GM13977 (cell line): Measurements from ENCODE around the gene CEBPB.

Source experiments
- DNase-seq: peaks from one replicate; pipeline ENCODE4 v3.0.0; 2012; ENCODE audit warnings: low spot score
- CTCF ChIP-seq: IDR thresholded peaks from 2 replicates; pipeline ENCODE4 v1.5.1; 2012; ENCODE audit warnings: mild to moderate bottlenecking, control low read depth; ENCODE audit not compliant: insufficient read depth; ENCODE audit errors: extremely low read depth, missing control alignments
- in situ Hi-C: fragments of 300-500 bp; cut with MboI; formaldehyde crosslinking; loops from one replicate; pipeline ENCODE4 v1.12.0; 2022; ENCODE audit warnings: low sequenced_read_pairs, low pct_unique_long_range_greater_than_20kb, mixed read lengths, inconsistent platforms; ENCODE audit not compliant: unreplicated experiment

The CEBPB gene

DNA sequence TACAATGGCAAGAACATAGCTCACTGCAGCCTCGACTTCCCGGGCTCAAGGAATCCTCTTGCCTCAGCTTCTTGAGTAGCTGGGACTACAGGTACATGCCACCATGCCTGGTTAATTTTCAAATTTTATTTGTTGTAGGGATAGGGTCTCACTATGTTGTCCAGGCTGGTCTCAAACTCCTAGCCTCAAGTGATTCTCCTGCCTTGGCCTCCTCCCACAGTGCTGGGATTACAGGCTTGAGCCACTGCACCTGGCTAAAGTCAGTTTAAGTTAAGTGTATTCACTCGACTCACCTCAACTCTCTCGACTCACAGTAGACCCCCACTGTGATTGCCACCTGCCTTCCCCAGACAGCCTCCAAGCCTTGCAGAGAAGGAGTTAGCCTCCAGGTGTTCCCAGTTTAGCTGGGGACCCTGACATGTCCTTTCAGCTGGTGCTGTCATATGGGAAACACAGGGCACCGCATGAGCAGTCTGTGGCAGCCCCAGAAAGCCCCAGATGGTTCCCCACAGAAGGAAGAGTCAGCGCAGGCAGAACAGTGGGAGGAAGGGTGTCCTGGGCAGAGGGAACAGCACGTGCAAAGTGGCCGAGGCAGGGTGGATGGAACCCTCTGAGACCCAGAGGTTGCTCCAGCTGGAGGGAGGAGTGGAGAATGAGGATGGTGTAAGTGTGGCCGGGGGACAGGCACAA lies 40.4 kb downstream of the CEBPB start:
- TF ChIP-seq CTCF: no peak
- no peak for DNase-seq
- in situ Hi-C loops: no loop called here

- in situ Hi-C loops: no loop called here
- TF ChIP-seq CTCF: no peak
- DNase-seq: no peak
These were observed 41.2 kb downstream of the CEBPB start for GRCh38 chr20:50231854-50232253.

- TF ChIP-seq CTCF: no peak
- DNase-seq: no peak
- in situ Hi-C loops: no loop called here
These were observed 42.2 kb downstream of the CEBPB start for GRCh38 chr20:50232651-50233324.

- TF ChIP-seq CTCF: no peak
- no peak for DNase-seq
- in situ Hi-C loops: no loop called here
These were observed 42.9 kb downstream of the CEBPB start for GRCh38 chr20:50233325-50234212.

- TF ChIP-seq CTCF: no peak
- DNase-seq: no peak
- in situ Hi-C loops: no loop called here
These were observed 43.7 kb downstream of the CEBPB start for GRCh38 chr20:50234288-50234687.

GRCh38 chr20:50237349-50237748 lies 46.7 kb downstream of the CEBPB start:
- DNase-seq: no peak
- in situ Hi-C loops: no loop called here
- TF ChIP-seq CTCF: no peak
